Ovary (tissue), 3 donors: ENCODE measurements around the gene UNC13C.

Source experiments
- CTCF ChIP-seq, 3 donors: fragments of 450-650 bp in 2 of 3; fragments of 200-600 bp in 1 of 3; IDR thresholded peaks; one replicate each; pipeline versions ENCODE4 v1.5.1 to v1.8.0; 2016 to 2022; ENCODE audit warnings: antibody characterized with exemption in 3 of 3, mild to moderate bottlenecking in 1 of 3
- EP300 ChIP-seq: sonication (generic); formaldehyde crosslinking; IDR thresholded peaks from one replicate; pipeline ENCODE4 v1.6.1; 2017; ENCODE audit warnings: antibody characterized with exemption
- POLR2A ChIP-seq: fragments of 450-650 bp; IDR thresholded peaks from one replicate; pipeline ENCODE4 v1.6.1; 2017; ENCODE audit warnings: antibody characterized with exemption, mild to moderate bottlenecking, moderate library complexity
- donor health status: DM: no; HTN: no; CAD: no.

- TF ChIP-seq CTCF (IDR thresholded peaks at IDR 0.05) (no peak), EP300 (no peak), POLR2A (no peak)
Observed at GRCh38 chr15:54462511-54462913, 484.3 kb downstream of the UNC13C start.
